ENCODE results near the gene LSAMP. TPM values are rescaled to one million over a fixed set of nuclear protein-coding genes. Genes with fewer than 3 reads are reported as not detected.

Gene LSAMP
- total RNA-seq, 1 experiment from 2014 or later = 16.1 TPM

- no peak for DNase-seq (ENCODE audit: low read depth, low spot score)
- in situ Hi-C loops (cut with HindIII; ENCODE audit: low pct_unique_long_range_greater_than_20kb, low sequenced_read_pairs) = no loop called here
These were observed 405.7 kb downstream of the LSAMP start for GRCh38 chr3:116039651-116039985.

DNA sequence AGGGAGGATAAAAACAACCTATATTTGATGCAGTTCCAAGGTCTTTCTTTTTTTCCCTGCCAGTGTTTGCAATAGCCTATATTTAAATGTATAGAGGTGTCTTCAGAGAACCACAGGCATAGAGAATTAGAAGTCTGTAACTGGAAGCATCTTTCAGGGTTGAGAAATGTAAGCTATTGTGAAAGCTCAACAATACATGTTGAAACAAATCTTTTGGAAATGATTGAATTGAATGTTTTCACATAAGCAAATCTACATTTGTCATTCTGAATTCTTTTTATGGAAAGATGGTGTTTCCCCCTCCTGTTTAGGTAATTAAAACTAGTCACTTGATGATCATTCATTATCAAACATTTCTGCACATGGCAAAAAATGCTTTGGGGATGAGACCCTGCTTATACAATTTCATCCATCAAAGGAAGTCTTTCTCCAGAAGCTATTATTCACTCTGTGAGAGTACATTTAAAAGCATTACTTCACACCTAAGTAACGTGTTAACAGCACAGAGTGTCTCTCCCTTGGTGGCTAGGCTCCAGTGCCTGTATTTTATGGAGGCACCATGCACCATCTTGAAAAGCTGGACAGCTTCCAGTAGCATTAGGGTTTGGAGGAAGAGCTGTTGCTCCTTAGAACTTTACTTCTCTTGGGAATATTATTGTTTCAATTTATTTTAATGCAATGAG, 406.2 kb downstream of the LSAMP start:
- in situ Hi-C loops (cut with HindIII; ENCODE audit: low pct_unique_long_range_greater_than_20kb, low sequenced_read_pairs) = no loop called here
- no peak for DNase-seq (ENCODE audit: low read depth, low spot score)

GRCh38 chr3:116037954-116038911, 407.1 kb downstream of the LSAMP start:
- in situ Hi-C loops (cut with HindIII; ENCODE audit: low pct_unique_long_range_greater_than_20kb, low sequenced_read_pairs) = no loop called here
- no peak for DNase-seq (ENCODE audit: low read depth, low spot score)

- in situ Hi-C loops (cut with HindIII; ENCODE audit: low pct_unique_long_range_greater_than_20kb, low sequenced_read_pairs) = no loop called here
- DNase-seq (ENCODE audit: low read depth, low spot score) = no peak
These were observed 409.9 kb downstream of the LSAMP start for GRCh38 chr3:116035429-116035828.

DNA sequence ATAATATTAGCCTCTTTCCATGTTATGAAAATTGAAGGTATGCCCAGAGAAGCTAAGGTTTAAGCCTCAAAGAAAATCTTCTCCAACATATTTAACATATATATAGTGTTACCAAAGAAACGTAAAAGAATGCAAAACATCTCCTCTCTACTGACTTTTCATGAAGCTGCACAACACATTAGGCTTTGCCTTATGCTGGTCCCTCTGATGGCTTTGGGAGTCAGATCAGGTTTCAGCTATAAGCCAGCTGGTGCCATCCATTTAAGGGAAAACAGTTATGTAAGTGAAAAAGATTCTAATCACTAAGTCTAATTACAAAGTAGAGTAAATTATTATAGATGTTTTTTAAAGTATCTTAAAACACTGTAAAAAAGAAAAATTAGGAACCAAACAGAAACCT, 410.5 kb downstream of the LSAMP start:
- in situ Hi-C loops (cut with HindIII; ENCODE audit: low pct_unique_long_range_greater_than_20kb, low sequenced_read_pairs) = no loop called here
- no peak for DNase-seq (ENCODE audit: low read depth, low spot score)

DNA sequence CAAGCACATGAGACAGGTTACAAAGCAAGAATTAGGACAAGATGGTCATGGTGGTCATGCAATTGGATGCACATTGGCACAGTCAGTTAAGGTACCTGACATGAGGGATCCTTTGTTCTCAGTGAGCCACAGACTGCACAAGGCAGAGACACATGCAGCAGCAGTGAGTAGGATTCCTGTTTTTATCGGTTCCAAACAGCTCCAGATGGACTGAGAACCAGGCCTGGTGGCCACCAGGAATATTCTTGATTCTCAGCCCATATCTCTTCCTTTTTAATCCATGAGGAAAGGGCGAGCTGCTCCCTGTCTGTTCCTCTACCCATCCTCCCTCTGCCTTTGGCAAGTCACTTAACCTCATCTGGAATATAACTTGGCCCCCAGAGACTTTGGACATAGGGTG, 411.2 kb downstream of the LSAMP start:
- no peak for DNase-seq (ENCODE audit: low read depth, low spot score)
- in situ Hi-C loops (cut with HindIII; ENCODE audit: low pct_unique_long_range_greater_than_20kb, low sequenced_read_pairs) = no loop called here

DNA sequence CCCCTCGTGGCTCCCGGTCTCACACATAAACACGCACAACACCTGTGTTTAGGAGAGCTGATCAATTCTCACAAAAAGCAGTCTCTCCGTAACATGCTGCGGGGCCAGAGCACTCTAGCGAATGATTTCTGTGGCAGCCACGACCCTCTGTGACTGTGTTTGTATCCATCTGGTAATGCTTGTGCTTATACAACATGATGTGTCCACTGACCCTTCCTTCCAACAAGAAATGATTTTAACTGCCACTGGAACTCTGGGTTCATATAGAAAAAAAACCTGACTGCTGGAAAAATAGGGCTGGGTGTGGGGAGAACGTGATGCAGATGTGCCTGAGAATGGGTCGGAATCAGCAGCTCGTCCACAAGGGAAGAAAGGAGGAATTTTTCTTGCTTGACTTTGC, 411.8 kb downstream of the LSAMP start:
- in situ Hi-C loops (cut with HindIII; ENCODE audit: low pct_unique_long_range_greater_than_20kb, low sequenced_read_pairs) = no loop called here
- no peak for DNase-seq (ENCODE audit: low read depth, low spot score)

DNA sequence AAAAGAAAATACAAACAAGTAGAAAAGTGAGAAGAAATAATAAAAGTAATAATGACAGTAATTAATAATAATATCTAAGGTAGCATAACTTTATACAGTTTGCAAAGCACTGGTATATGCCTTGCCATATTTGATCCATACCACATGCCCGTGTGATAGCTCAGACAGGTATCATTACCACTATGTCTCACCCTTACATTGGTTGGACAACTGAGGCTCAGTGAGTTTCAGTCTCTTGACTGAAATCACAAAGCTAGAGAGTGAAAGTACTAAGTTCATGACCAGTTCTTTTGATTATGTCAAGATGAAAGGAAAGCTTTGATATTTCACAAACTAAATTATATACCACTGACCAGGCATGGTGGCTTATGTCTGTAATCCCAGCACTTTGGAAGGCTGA, 413.1 kb downstream of the LSAMP start:
- DNase-seq (ENCODE audit: low read depth, low spot score) = no peak
- in situ Hi-C loops (cut with HindIII; ENCODE audit: low pct_unique_long_range_greater_than_20kb, low sequenced_read_pairs) = no loop called here

GRCh38 chr3:116030131-116030850, 415.0 kb downstream of the LSAMP start:
- no peak for DNase-seq (ENCODE audit: low read depth, low spot score)
- in situ Hi-C loops (cut with HindIII; ENCODE audit: low pct_unique_long_range_greater_than_20kb, low sequenced_read_pairs) = no loop called here

- in situ Hi-C loops (cut with HindIII; ENCODE audit: low pct_unique_long_range_greater_than_20kb, low sequenced_read_pairs) = no loop called here
- DNase-seq (ENCODE audit: low read depth, low spot score) = no peak
These were observed 416.0 kb downstream of the LSAMP start for GRCh38 chr3:116029266-116029665.

DNA sequence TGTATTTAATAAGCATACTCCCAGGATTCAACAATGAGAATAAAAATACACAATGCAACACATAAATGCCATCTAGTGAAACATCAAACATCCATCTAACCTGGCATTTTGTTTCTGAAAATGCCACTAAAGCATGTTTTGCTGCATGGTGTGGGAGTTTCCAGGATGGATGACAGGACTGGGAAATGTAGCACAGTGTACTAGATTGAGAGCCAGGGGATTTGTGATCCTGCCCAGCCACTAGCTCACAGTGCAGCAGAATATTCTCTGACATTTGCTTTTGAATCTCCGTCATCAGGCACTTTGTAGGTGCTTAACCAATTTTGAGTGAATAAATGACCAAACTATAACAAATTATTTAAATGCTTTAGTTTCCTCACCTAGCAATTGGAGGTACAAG, 417.1 kb downstream of the LSAMP start:
- in situ Hi-C loops (cut with HindIII; ENCODE audit: low pct_unique_long_range_greater_than_20kb, low sequenced_read_pairs) = no loop called here
- no peak for DNase-seq (ENCODE audit: low read depth, low spot score)

DNA sequence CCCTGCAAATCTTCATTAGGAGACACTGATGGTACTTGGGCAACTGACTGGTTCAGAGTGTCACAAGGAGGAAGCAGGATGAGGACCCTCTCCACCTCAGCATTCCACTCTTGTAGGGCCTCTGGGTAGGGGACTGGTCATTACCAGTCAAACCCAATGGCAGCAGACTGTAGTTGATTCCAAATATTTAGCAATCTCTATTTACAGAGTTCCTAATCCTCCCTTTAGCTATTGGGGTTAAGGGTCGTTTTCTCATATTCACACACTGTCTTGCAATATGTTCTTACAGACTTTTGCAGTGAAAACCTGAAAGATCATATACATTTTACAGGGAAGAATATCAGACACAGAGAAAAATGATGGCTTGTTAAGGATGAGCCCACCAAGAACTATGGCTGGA, 424.3 kb downstream of the LSAMP start:
- no peak for DNase-seq (ENCODE audit: low read depth, low spot score)
- in situ Hi-C loops (cut with HindIII; ENCODE audit: low pct_unique_long_range_greater_than_20kb, low sequenced_read_pairs) = no loop called here

DNA sequence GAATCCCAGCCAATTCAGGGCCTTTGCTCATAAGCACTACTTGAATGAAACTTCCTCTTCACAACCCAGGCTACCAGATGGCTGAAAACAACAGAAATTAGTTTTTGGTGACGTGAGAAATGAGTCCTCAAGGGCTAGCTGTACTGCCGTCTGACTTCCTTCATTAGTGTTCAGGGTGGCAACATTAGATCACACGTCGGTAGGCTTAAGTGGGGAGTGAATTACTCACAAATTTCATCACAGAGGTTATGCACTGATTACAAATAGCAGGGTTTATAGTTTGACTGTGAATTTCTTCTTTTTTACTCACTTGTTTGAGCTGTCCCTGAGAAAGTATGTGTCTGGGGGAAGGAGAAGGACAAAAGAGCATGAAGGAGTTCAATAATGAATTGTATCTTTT, 424.8 kb downstream of the LSAMP start:
- DNase-seq (ENCODE audit: low read depth, low spot score) = no peak
- in situ Hi-C loops (cut with HindIII; ENCODE audit: low pct_unique_long_range_greater_than_20kb, low sequenced_read_pairs) = no loop called here

GRCh38 chr3:116019254-116019763, 426.0 kb downstream of the LSAMP start:
- in situ Hi-C loops (cut with HindIII; ENCODE audit: low pct_unique_long_range_greater_than_20kb, low sequenced_read_pairs) = no loop called here
- DNase-seq (ENCODE audit: low read depth, low spot score) = no peak

GRCh38 chr3:116018646-116019045, 426.6 kb downstream of the LSAMP start:
- in situ Hi-C loops (cut with HindIII; ENCODE audit: low pct_unique_long_range_greater_than_20kb, low sequenced_read_pairs) = no loop called here
- DNase-seq (ENCODE audit: low read depth, low spot score) = no peak

GRCh38 chr3:116015931-116016330, 429.4 kb downstream of the LSAMP start:
- in situ Hi-C loops (cut with HindIII; ENCODE audit: low pct_unique_long_range_greater_than_20kb, low sequenced_read_pairs) = no loop called here
- no peak for DNase-seq (ENCODE audit: low read depth, low spot score)

DNA sequence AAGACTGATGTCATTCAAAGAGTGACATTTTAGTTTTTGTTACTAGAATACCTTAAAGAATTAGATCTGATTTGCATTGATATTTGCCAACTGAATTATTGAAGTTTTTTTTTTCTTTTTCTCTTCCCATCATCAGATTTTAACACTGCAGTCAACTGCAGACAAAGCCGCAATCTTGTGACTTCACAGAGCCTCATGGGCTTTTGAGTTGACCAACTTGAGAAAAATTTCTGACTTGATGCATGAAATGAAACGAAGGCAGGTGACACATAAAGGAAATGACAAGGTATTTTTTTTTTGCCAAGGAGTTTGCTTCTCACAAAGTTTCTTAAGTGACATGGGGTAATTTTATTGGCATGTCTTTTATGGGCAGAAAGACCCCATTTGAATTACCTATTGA, 438.3 kb downstream of the LSAMP start:
- no peak for DNase-seq (ENCODE audit: low read depth, low spot score)
- in situ Hi-C loops (cut with HindIII; ENCODE audit: low pct_unique_long_range_greater_than_20kb, low sequenced_read_pairs) = no loop called here

- peak; percentile 14 for DNase-seq (ENCODE audit: low read depth, low spot score)
- in situ Hi-C loops (cut with HindIII; ENCODE audit: low pct_unique_long_range_greater_than_20kb, low sequenced_read_pairs) = no loop called here
These were observed 439.9 kb downstream of the LSAMP start for GRCh38 chr3:116005404-116005803.
